Right ventricle myocardium inferior (tissue), 1 donor: ENCODE data around the gene SREBF2. TPM values are rescaled to one million over a fixed set of nuclear protein-coding genes. Genes with fewer than 3 reads are reported as not detected.

ENCODE experiments used
- ATAC-seq: fragments of 200-7000 bp; cut with Tn5 transposase; one replicate; pipeline ENCODE4 v1.9.1; 2020; ENCODE audit warnings: mild to moderate bottlenecking, moderate library complexity
- DNase-seq: peaks from one replicate; pipeline ENCODE4 v3.0.0; 2021; ENCODE audit errors: missing footprints
- intact Hi-C: fragments of 100-400 bp; cut with DNase I; formaldehyde crosslinking; loops from one replicate; pipeline ENCODE4 v1.11.0; 2022
- total RNA-seq: library from RNA; stranded (reverse); fragmentation: NEBNext Ultra II Directional; extraction: Animal tissue kit (Norgen Biotek cat#: 25700); gene quantifications from one replicate; pipeline ENCODE4 v1.2.1, GENCODE V29; 2021
- donor health status: DM: no; HTN: yes; CAD: no; lungs with severe emphysema.

Gene SREBF2
- total RNA-seq, 1 donor from 2014 or later, result 75.5 TPM

DNA sequence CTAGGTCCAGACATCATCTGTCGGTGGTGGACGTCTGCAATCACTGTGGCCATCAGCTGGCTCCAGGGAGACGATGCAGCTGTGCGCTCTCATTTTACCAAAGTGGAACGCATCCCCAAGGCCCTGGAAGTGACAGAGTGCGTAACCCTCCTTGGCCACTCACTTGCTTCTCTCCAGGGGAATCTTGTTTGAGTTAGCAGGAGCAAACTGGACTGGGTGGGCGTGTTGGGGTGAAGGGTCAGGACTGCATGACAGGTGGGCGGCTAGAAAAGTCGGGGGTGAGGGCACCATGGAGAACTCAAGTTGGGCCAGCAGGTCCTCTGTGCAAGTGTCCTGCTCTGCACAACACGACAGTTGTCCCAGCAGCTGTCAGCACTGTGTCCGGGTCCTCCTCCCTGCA, 65.7 kb downstream of the SREBF2 start:
- DNase-seq, result peak; percentile 50
- intact Hi-C loops, result no loop called here

DNA sequence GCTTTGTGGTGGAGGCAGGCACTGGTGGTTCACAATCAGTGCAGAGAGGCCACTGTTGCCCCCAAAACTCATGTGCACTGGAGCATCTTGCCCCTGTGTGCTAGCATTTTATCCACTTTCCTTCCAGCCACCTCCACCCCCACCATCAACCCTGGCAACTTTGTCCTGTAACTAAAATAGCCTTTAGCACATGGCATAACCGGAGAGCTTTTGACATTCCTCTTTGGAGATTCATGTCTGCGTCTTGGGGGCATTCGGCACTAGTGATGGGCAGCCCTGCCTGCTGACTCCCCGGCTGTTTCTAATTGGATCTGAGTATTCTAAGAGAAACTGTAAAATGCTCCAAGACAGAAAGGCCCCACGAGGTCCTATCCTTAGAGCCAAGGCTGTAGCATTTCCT, 66.2 kb downstream of the SREBF2 start:
- DNase-seq (peak; percentile 50), ATAC-seq (peak; percentile 46)
- intact Hi-C loops, result no loop called here

More for the DNA sequence above, 65.7 kb downstream of the SREBF2 start:
- peak; percentile 18 for ATAC-seq

DNA sequence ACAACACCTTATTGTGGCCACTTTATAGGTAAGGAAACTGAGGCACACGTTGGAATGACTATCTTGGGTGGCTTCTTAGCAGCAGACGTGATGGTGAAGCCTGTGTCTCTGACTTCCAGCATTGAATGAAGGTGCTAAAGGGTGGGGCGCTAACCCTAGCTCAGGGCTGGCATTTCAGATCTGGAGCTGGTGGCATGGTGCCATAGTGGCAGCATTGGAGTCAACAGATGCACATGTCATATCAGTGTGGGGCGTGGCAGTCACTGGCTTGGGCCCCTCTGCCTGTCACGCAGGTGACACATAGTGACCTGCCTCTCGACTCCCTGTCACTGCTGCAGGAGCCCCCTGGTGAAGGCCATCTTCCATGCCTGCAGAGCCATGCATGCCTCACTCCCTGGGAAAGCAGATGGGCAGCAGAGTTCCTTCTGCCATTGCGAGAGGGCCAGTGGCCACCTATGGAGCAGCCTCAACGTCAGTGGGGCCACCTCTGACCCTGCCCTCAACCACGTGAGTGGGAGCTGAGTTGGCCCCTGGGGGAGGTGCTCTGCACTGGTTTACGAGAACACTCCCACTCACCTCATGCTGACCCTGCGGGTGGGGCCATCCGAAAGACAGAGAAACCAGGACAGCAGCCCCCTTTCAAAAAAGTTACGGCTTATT, 67.2 kb downstream of the SREBF2 start:
- peak; percentile 78 for DNase-seq
- intact Hi-C loops, result no loop called here
- ATAC-seq, result peak; percentile 42

DNA sequence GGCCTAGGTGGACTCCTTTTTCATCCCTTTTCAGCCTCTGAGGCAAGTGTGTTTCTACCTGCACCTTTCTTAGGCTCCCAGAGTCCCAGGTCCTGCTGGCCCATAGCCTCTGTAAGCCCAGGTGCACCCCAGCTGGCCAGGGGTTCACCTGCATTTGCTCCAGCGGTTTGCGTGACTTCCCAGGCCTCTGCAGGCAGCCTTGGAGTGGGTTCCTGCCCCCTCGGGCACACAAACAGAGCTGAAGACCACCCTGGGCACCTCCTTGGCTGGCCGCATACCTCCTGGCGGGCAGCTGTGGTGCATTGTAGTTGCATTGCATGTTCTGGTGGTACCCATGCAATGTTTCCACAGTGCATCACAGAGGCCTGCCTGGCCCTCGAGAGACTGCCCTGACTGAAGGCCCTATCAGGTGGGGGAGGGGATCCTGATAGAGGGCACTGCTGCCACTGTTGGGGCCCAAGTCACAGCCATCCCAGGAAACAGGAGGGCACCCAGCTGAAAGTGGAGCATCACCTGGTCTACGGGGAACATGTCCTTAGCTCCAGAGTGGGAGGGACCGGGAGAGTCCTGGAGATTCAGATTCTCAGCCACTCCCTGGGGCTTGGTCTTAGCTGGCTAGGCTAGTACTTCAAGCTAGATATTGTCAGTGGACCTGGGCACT, 67.9 kb downstream of the SREBF2 start:
- ATAC-seq, result no peak
- peak; percentile 32 for DNase-seq
- intact Hi-C loops, result no loop called here

DNA sequence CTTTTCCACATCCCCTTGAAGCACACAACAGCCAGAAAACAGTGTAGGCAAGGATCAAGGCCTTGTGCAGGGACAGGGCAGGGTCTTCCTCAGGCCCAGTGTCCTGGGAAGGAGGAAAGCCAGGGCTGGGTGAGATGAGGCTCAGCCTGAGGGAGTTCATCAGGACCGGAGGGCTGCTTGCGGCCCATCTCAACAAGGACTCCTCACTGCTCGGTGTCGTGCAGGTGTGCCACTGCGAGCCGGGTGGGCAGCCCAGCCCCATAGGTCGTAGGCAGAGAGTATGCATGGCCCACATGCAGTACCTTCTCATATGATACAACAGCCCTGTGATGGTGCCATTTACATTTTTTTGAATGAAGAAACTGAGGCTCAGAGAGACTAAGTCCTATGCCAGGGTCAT, 69.1 kb downstream of the SREBF2 start:
- intact Hi-C loops, result no loop called here
- ATAC-seq (no peak), DNase-seq (no peak)

DNA sequence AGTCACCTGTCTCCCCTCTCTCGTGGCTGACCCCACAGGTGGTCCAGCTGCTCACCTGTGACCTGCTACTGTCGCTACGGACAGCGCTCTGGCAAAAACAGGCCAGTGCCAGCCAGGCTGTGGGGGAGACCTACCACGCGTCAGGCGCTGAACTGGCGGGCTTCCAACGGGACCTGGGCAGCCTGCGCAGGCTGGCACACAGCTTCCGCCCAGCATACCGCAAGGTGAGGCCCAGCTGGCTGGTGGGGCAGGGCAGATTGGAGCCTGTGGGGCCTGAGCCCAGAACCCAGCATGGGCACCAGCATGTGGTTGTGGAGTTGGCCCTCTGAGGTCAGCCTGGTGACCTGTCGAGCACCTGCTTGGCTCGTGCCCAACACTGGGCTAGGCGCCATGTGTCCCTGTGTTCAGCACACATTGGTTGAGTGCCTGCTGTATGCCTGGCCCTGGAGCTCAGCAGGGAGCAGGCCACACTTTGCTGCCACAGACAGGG, 70.1 kb downstream of the SREBF2 start:
- ATAC-seq (peak; percentile 63), DNase-seq (peak; percentile 88)
- intact Hi-C loops, result no loop called here

DNA sequence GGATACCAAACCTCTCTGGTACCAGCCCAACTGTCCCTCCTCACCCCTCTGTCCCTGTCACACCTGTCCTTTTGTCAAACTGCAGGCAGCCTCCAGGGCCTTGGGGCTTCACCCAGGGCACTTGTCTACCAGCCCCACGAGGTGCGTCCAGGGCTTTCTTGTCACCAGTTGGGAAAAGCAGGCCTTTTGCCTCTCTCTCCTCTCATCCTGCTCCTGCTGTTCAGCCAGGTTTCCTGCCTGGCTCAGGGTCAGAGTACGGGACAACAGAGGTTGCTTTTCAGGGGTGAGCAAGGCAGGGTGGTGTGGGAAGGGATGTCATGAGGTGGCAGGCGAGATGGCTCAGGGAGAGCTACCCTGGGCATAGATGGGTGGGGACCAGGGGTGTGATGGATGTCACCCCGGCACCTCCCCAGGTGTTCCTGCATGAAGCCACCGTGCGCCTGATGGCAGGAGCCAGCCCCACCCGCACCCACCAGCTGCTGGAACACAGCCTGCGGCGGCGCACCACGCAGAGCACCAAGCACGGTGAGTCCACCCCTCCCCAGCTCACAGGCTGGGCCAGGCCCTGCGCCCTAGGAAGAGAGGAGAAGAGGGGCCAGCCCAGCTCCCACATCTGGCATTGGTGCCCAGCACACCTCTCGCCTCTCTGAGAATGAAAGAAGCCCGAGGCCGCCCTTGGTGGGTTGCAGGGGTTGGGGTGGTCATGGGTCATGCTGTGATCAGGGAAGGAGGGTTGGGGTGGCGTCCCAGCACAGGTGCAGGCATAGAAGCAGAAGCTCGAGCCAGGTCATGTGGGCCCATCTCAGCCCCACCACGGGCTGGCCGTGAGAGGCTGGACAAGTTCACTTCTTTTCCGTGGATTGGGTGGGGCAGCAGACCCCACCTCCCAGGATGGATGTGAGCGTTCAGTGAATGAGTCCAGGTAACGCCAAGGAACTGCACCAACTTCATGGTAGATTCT, 71.8 kb downstream of the SREBF2 start:
- intact Hi-C loops, result no loop called here
- ATAC-seq (no peak), DNase-seq (peak; percentile 22)

DNA sequence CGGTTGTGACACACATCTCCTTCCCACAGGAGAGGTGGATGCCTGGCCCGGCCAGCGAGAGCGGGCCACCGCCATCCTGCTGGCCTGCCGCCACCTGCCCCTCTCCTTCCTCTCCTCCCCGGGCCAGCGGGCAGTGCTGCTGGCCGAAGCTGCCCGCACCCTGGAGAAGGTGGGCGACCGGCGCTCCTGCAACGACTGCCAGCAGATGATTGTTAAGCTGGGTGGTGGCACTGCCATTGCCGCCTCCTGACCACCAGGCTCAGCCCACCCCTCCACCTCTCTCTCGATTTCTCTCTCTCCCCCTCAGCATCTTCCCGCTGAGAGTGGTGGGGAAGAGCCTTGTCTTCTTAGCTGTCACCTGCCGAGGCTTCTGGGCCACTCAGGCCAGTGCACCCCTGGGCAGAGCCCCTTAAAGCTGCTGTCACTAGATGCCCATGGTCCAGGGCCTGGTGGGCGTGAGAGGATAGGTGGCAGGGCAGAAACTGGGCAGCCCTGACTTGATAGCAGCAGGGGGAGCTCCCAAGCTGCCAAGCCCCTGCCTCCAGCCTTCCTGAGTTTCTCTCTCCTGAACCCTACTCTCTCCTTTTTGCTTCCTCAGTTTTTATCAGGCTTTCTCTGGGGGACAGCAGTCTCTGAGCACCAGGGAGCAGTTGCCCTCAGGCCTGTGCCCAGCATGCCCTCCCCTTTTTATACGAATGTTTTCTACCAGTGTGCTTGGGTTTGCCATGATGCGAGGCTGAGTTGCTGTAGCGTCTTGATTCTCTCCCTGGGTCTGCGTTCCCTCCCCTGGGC, 72.7 kb downstream of the SREBF2 start:
- DNase-seq, result peak; percentile 22
- intact Hi-C loops, result no loop called here
- ATAC-seq, result no peak

DNA sequence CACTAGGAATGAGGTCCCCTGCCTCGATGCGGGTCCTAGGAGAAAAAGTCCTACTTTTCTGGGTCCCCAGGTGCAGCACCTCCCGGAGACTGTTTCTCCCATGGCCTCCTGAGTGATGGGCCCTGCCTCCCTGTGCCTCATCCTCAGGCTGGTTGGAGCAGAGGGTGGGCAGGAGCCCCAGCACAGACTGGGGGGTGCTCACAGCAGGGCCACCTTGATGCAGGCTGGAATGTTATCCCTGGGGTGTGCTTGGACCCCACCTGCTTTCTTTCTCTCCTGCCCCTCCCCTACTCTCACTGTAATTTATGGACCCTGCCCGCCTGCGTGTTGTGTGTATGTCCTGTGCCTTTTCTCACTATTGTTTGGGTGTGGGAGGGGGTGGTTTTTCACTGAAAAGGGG, 73.9 kb downstream of the SREBF2 start:
- intact Hi-C loops, result no loop called here
- DNase-seq (peak; percentile 14), ATAC-seq (no peak)

DNA sequence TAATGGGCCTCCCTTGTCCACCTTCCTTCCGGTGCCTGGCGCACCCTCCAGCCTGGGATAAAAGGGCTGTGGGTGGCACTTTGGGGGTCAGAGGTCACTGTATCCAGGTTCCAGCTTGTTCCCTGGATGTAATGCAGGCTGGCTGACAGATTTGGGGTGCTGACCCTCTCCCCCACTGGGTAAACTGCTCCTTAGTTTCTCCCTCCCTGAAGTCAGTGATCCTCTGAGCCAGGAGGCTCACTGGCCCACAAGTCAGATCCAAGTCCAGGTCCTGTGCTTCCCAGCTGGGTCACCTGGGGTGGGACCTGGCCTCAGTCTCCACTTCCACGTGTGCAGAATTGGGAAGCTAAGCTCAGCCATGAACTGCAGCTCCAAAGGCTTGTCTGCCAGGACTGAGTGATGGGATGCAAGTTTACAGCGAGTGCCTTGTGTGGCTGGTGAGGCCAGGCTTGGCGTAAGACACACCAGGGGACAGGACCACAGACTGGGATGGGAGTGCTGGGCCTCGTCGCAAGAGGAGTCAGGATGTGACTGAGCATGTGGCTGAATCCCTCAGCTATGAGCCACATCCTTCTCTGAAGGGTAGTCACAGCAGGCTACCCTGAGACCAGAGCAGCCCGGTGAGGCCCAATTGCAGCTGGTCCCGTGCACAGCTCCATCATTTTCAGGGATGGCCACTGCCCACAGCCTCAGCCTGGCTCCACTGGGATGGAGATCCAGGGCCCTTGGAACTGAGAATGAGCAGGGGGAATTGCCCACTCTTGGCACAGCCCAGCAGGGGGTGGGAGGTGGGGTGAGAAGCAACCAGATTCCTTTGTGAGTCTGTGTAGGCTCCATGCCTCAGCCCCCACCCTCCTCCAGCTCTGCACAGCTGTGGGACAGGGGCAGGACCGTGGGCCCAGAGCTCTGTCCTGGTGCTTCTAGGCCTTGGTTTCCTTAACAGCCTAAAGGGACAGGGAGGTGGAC, 74.8 kb downstream of the SREBF2 start:
- intact Hi-C loops, result no loop called here
- ATAC-seq (no peak), DNase-seq (peak; percentile 50)

DNA sequence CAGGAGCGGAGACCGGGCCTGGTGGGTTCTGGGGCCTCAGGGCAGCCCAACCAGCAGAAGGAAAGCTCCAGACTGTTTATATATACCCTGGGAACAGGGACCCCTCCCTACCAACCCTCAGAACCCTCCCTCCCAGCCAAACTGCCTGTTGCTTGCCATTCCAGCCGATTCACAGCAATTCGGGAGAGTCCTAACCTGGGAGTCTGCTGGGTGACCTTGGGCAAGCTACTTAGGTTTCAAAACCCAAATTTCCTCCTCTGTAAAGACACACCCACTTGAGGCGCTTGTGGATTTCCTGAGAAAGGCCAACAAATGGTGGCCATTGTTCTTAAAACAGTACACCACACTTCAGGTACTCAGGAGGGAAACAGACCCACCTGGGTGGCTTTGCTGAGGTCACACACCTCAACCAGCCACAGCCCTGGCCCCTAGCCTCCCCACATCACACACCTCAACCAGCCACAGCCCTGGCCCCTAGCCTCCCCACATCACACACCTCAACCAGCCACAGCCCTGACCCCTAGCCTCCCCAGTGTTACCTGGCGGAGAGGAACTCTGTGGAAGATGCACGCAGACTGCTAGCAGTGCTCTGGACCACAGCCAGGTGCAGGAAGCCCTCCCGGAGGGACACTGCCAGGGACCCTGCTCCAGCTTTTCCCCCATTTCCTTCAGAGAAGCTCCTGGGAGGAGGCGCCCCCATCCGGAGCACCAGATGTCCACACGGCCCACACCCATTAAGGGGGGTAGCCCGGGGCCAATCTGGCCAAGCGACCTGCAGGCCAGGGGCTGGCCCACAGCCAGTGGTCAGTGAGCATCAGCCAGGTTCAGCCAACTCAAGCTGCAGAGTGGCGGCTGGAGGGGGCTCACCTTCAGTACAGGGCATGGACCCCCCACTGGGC, 75.8 kb downstream of the SREBF2 start:
- ATAC-seq (no peak), DNase-seq (peak; percentile 68)
- intact Hi-C loops, result no loop called here

DNA sequence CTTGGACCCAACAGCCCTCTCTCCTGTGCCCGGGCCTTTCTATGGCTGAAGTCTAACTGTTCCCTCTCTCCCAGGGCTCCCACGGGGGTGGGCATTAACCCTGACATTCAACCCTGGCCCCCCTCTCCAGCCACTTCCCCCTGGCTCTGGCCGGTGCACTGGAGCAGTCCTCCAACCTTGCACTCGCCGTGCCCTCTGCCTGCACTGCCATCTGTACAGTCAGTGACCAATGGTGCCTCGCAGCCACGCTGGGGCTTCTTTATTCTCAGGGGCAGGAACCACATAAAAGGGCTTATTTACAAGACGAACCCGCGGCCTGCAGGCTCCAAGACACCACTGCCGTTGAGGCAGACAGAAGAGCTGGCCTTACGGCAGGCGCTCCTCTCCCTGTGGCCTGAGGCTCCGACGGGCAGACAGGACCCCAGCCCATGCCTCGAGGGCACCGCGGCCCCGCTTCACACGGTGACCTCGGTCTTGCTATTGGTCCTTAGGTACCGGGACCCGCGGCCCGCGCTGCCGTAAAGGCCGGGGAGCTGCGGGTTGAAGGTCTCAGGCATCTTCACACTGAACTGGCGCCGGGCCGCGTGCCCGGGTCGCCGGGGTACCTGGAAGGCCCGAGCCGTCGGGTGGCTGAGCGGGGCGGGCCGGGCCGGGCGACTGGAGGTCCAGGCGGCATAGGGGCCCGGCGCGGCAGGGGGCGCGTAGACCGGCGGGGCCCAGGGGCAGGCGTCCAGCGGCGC, 76.6 kb downstream of the SREBF2 start:
- intact Hi-C loops, result no loop called here
- ATAC-seq (no peak), DNase-seq (peak; percentile 56)

DNA sequence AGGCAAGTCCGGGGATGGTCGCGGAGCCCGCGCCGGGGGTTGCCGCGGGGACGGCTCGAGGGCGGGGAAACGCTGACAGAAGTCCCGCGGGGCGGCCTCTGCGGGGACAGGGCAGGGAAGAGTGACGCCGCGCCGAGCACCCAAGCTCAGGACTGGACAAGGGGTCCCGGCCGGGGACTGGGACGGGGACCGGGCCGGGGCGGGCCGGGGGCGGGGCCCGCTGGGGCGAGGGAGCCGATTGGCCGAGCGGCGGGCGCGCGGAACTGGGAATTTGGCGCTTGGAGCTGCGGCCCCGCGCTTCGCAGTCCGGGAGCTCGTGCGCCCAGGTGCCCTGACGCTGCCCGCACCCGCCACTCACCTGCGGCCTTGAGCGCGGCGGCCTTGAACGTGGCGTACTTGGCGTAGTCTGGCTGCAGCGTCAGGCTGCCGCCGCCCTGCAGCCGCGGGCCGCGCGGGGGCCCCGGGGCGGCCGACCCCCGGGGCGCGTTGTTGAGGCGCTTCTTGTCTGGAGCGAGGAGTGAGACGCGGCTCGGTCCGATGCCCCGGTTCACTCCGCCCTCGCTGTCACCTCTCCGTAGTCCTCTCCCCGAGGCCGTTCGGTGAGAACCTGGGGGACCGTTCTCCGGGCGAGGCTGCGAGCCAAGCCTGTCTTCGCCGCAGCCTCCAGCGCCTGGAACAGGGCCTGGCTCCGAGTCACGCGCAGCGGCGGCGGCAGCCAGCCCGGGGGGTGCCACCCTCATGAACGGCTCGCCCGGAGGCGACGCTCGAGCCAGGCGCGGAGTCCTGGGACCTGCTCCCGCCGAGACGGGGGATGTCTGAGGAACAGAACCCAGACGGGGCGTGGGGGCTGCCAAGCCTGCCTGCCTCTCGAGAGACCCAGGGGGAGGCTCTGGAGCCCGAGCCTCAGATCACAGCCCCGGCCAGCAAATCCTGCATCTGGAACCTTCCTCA, 77.4 kb downstream of the SREBF2 start:
- ATAC-seq, result peak; percentile 57

DNA sequence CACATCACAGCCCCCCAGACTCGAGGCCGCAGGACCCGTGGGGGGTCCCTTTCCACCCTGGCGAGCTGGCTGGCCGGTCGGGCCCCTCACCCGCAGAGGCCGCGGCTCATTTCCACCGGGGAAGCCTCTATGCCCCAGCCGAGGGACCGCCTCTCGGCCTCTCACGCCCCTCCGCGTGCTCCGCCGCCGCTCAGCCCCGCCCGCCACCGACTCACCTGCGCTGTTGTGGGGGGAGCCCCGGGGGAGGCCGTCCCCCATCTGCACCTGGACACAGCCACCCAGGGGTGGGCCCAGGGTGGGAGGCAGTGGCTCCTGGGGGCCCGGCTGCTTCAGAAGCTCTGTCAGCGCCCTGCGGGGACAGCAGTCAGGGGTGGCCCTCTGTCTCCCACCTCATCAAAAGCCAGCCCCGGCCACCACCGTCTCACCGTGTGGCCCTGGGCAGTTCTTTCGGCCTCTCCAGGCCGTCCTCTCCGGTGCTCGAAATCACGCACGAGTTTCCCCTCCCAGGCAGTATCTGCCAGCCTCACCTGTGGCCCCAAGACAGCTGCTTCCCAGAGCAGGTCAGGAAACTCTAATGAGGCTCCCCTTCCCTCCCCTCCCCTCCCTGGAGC, 78.2 kb downstream of the SREBF2 start:
- ATAC-seq, result no peak
- intact Hi-C loops, result no loop called here
- DNase-seq, result peak; percentile 56

More for the DNA sequence above, 77.4 kb downstream of the SREBF2 start:
- intact Hi-C loops, result no loop called here
- peak; percentile 69 for DNase-seq
